Adrenal gland (tissue), 5 donors: ENCODE data around the gene STAT1.

Source experiments
- CTCF ChIP-seq, 6 experiments: fragments of 450-650 bp in 4 of 6; fragments of 200-600 bp in 2 of 6; sonication (generic) in 1 of 6; IDR thresholded peaks; 1 replicate in 5 of 6; 2 replicates in 1 of 6; pipeline versions ENCODE4 v1.5.1 to v1.8.0; 2016 to 2021; ENCODE audit warnings: antibody characterized with exemption in 6 of 6, mild to moderate bottlenecking in 2 of 6, moderate library complexity in 1 of 6
- POLR2A ChIP-seq, 2 donors: fragments of 450-650 bp; IDR thresholded peaks; one replicate each; pipeline ENCODE4 v1.6.1; 2017; ENCODE audit warnings: antibody characterized with exemption in 2 of 2, mild to moderate bottlenecking in 2 of 2, moderate library complexity in 1 of 2
- donor health status: DM: no; HTN: no; CAD: no.

- TF ChIP-seq POLR2A (IDR thresholded peaks at IDR 0.05), result no peak
- TF ChIP-seq CTCF (IDR thresholded peaks at IDR 0.05), result no peak
These were observed 9.3 kb upstream of the STAT1 start for GRCh38 chr2:191023235-191023679.
